ENCODE data around the gene ST7.

DNA sequence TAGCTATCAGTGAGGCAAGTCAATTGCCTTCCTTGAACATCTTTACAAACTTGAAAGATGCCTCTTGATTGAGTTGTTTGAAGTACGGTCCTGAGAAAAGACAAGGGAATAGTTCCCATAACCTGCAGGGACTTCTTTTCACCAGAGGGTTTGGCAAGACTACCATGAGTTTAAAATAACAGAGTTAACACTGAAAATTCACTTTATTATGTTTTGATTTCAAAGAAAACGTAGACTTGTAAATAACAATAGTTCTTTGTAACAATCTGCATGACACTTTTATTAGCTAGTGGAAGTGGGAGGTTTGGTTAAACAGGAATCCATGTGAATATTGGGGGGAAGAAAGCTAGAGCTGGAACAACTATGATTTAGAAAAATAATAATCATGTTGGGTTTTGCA, 320.0 kb downstream of the ST7 start:
- TF ChIP-seq, protein P1, sequence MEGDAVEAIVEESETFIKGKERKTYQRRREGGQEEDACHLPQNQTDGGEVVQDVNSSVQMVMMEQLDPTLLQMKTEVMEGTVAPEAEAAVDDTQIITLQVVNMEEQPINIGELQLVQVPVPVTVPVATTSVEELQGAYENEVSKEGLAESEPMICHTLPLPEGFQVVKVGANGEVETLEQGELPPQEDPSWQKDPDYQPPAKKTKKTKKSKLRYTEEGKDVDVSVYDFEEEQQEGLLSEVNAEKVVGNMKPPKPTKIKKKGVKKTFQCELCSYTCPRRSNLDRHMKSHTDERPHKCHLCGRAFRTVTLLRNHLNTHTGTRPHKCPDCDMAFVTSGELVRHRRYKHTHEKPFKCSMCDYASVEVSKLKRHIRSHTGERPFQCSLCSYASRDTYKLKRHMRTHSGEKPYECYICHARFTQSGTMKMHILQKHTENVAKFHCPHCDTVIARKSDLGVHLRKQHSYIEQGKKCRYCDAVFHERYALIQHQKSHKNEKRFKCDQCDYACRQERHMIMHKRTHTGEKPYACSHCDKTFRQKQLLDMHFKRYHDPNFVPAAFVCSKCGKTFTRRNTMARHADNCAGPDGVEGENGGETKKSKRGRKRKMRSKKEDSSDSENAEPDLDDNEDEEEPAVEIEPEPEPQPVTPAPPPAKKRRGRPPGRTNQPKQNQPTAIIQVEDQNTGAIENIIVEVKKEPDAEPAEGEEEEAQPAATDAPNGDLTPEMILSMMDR (conservative IDR thresholded peaks at IDR 0.05 in 1 of 2, IDR thresholded peaks at IDR 0.05 in 1 of 2; ENCODE audit: extremely low read depth in 1 of 2, insufficient read depth in 1 of 2, low read depth in 1 of 2, low read length in 2 of 2), result no peak
- TF ChIP-seq EZH2 (IDR thresholded peaks at IDR 0.05; ENCODE audit: borderline replicate concordance, low read length), result no peak

All from mammary epithelial cell (primary cell).